Measurements from ENCODE around the gene MAP2. TPM values are rescaled to one million over a fixed set of nuclear protein-coding genes. Genes with fewer than 3 reads are reported as not detected.

MAP2 gene
- total and polyA plus RNA-seq, 2 of the 13 experiments (the other 11 are each of a cell fraction or from before 2014, with no cell fraction given): 0.08 TPM; not detected in 1

- no TSS peak for BruUV-seq (replicated peaks)
- Histone ChIP-seq H3K27me3 (ENCODE audit: control insufficient read depth in 1 of 2, insufficient read depth in 2 of 2, low read length in 2 of 2) (no peaks in the 10 kb centered on the region), H3K9ac (ENCODE audit: insufficient read depth, low read depth, low read length) (no peak overlapping the region), H3K79me2 (ENCODE audit: insufficient read depth, low read length) (no peaks in the 10 kb centered on the region), H3K27ac (ENCODE audit: extremely low read length, insufficient read depth, low read length) (no peak overlapping the region), H3K36me3 (replicated peaks in 1 of 2; ENCODE audit: control insufficient read depth in 1 of 2, insufficient read depth in 2 of 2, low read length in 2 of 2) (no peaks in the 10 kb centered on the region), H3K9me3 (ENCODE audit: low read length) (no peaks in the 10 kb centered on the region), H3K4me3 (replicated peaks in 1 of 3; ENCODE audit: insufficient read depth in 1 of 3, low read depth in 2 of 3, low read length in 3 of 3) (no peak overlapping the region), H3K4me2 (ENCODE audit: low read depth, low read length) (no peak overlapping the region), H4K20me1 (ENCODE audit: insufficient read depth, low read length) (no peaks in the 10 kb centered on the region), H2AFZ (ENCODE audit: low read length) (no peak overlapping the region), H3K4me1 (ENCODE audit: insufficient read depth, low read length) (no peaks in the 10 kb centered on the region)
- ChIA-PET POLR2A (no interaction called here), CTCF (ENCODE audit: low intra/inter-chr PET ratio, low total read pairs) (no interaction called here)
- 46% methylated on average over 2 of the region's 2 CpGs for WGBS (ENCODE audit: low lambda C conversion rate)
- no peak for FAIRE-seq
- ATAC-seq: no peak
- no peak for TF ChIP-seq ZBTB40 (IDR thresholded peaks at IDR 0.05)
- no peak for TF ChIP-seq ZBTB40 (CRISPR knock-in tag; IDR thresholded peaks at IDR 0.05)
- TF ChIP-seq HMG20B (CRISPR knock-in tag; conservative IDR thresholded peaks at IDR 0.05): no peak
- TF ChIP-seq ZNF383 (CRISPR knock-in tag; IDR thresholded peaks at IDR 0.05; ENCODE audit: borderline replicate concordance): no peak
- TF ChIP-seq CENPT (CRISPR knock-in tag; IDR thresholded peaks at IDR 0.05; ENCODE audit: low read depth): no peak
- no peak for TF ChIP-seq CCAR2 (optimal IDR thresholded peaks at IDR 0.05; ENCODE audit: low read depth, low read length)
- no peak for TF ChIP-seq PAF1 (CRISPR knock-in tag; IDR thresholded peaks at IDR 0.05)
- no peak for TF ChIP-seq KDM1A (CRISPR knock-in tag; IDR thresholded peaks at IDR 0.05)
- TF ChIP-seq MEIS1 (CRISPR knock-in tag; IDR thresholded peaks at IDR 0.05; ENCODE audit: borderline replicate concordance): no peak
- DNase-seq (ENCODE audit: low spot score): no peak
- intact Hi-C loops (cut with micrococcal nuclease; ENCODE audit: unreplicated experiment) (no loop called here), in situ Hi-C loops (cut with HindIII; ENCODE audit: extremely low pct_ligation_motif_present, low pct_unique_long_range_greater_than_20kb) (no loop called here)
These were observed 46.6 kb downstream of the MAP2 start for GRCh38 chr2:209470466-209470865.

Data from HepG2 (cell line).